HepG2 (cell line): ENCODE measurements around the gene PIGK.

Source experiments
- MAFG ChIP-seq: sonication (generic); formaldehyde crosslinking; IDR thresholded peaks from 2 replicates; pipeline ENCODE4 v1.5.1; 2020; ENCODE audit warnings: mild to moderate bottlenecking, missing genetic modification reagents
- RFX5 ChIP-seq: IDR thresholded peaks from 2 replicates; pipeline ENCODE4 v1.6.1; 2011; ENCODE audit warnings: low read depth, low read length, improper control_type of control experiment
- TF ChIP-seq, protein P1 (sequence below): sonication (generic); formaldehyde crosslinking; IDR thresholded peaks from 2 replicates; pipeline ENCODE4 v1.8.1; 2023; ENCODE audit warnings: missing genetic modification reagents, mild to moderate bottlenecking, borderline replicate concordance

DNA sequence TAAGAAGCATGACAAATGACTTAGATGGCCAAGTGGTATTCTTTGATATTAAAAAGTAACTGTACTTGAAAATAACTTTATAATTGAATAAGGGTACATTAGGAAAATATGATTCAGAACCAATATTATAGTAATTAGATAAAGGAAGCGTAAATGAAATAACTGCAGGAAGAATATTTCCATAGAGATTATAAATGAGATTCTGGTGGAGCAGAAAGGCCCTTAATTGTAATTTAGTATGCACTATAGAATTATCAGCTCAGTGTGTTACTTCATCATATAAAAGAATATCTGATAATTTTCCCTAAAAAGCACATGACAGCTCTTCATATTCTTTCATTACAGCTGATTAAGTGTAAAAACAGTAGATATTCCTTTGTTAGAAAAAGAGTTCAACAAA lies 171.7 kb downstream of the PIGK start:
- TF ChIP-seq, protein P1, sequence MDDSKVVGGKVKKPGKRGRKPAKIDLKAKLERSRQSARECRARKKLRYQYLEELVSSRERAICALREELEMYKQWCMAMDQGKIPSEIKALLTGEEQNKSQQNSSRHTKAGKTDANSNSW (CRISPR knock-in tag): no peak
- TF ChIP-seq MAFG (CRISPR knock-in tag) (no peak), RFX5 (no peak)
